K562 (cell line): Measurements from ENCODE around the gene LRRC70. TPM values are rescaled to one million over a fixed set of nuclear protein-coding genes. Genes with fewer than 3 reads are reported as not detected.

ENCODE experiments used
- ATAC-seq: fragments of 200-7000 bp; cut with Tn5 transposase; 3 replicates; pipeline ENCODE4 v1.9.1; 2020; ENCODE audit warnings: moderate library complexity
- BruUV-seq: library from RNA; stranded (reverse); fragments of 400-500 nt; replicated peaks from 2 replicates; lab custom pipeline; 2021; lab: Mats Ljungman, UMichigan
- CTCF ChIA-PET: fragments of 300-600 bp; formaldehyde crosslinking; extraction: SDS; loops from one replicate; lab custom pipeline; 2021; ENCODE audit warnings: low intra/inter-chr PET ratio; lab: Yijun Ruan, JAX
- POLR2A ChIA-PET: fragments of 300-600, 350-650 bp; sonication (Branson Sonifier 250); formaldehyde crosslinking; extraction: SDS; loops from one replicate; lab custom pipeline; 2021; ENCODE audit warnings: antibody characterized with exemption, inconsistent platforms; lab: Yijun Ruan, JAX
- DNase-seq, 4 experiments: peaks; one replicate each; pipeline versions ENCODE4 v3.0.0 to v3.0.0-alpha.2; 2011 to 2018; ENCODE audit warnings: low spot score in 3 of 4, mixed read lengths in 3 of 4; ENCODE audit errors: extremely low read depth in 1 of 4
- FAIRE-seq: peaks from 2 replicates; lab custom pipeline; 2011; peaks lifted over from hg19 to GRCh38; lab: Jason Lieb, UNC
- H2AFZ ChIP-seq: 2 replicates; pipeline ENCODE4 v1.6.0; 2011; ENCODE audit warnings: low read depth, low read length, control low read depth, inconsistent platforms
- H3K27ac ChIP-seq: fragments of 200-600 bp; 3 replicates; pipeline ENCODE4 v1.8.0; 2011; ENCODE audit warnings: low read depth, mild to moderate bottlenecking, control low read depth, inconsistent platforms, low read length, moderate library complexity, mixed read lengths; ENCODE audit errors: extremely low read depth
- H3K27me3 ChIP-seq, 2 experiments: fragments of 300-600 bp in 1 of 2; 2 replicates in 1 of 2; 3 replicates in 1 of 2; pipeline versions ENCODE4 v1.6.0 to v1.8.0; 2011; ENCODE audit warnings: inconsistent platforms in 2 of 2, low read length in 2 of 2, mild to moderate bottlenecking in 1 of 2, mixed read lengths in 1 of 2, moderate library complexity in 1 of 2; ENCODE audit not compliant: control insufficient read depth in 2 of 2, insufficient read depth in 2 of 2
- H3K36me3 ChIP-seq: fragments of 300-600 bp; 3 replicates; pipeline ENCODE4 v1.8.0; 2011; ENCODE audit warnings: mild to moderate bottlenecking, low read length, inconsistent platforms; ENCODE audit not compliant: control insufficient read depth, insufficient read depth
- H3K4me1 ChIP-seq, 2 experiments: fragments of 200-600 bp in 1 of 2; replicated peaks in 1 of 2; 2 replicates in 1 of 2; 3 replicates in 1 of 2; pipeline versions ENCODE4 v1.5.1 to v1.8.0; 2011; ENCODE audit warnings: inconsistent platforms in 2 of 2, low read length in 2 of 2, mild to moderate bottlenecking in 1 of 2, mixed read lengths in 1 of 2, moderate library complexity in 1 of 2; ENCODE audit not compliant: control insufficient read depth in 2 of 2, insufficient read depth in 2 of 2
- H3K4me2 ChIP-seq: 2 replicates; pipeline ENCODE4 v1.6.1; 2011; ENCODE audit warnings: low read length, control low read depth, inconsistent platforms, mixed read lengths; ENCODE audit not compliant: insufficient read depth
- H3K4me3 ChIP-seq: fragments of 200-600 bp; sonication (generic), shearing (Covaris generic); 2 replicates; pipeline ENCODE4 v1.5.1; 2016; ENCODE audit warnings: control low read depth, inconsistent platforms
- H3K79me2 ChIP-seq: fragments of 200-600 bp; 3 replicates; pipeline ENCODE4 v1.8.0; 2011; ENCODE audit warnings: low read length, inconsistent platforms; ENCODE audit not compliant: control insufficient read depth, insufficient read depth
- H3K9ac ChIP-seq, 2 experiments: 2 replicates each; pipeline versions ENCODE4 v1.6.0 to v1.6.1; 2011; ENCODE audit warnings: low read depth in 2 of 2, low read length in 2 of 2, control low read depth in 1 of 2, inconsistent platforms in 1 of 2, mild to moderate bottlenecking in 1 of 2, mixed read lengths in 1 of 2; ENCODE audit not compliant: insufficient read depth in 1 of 2
- H3K9me1 ChIP-seq: one replicate; pipeline ENCODE4 v1.6.0; 2011; ENCODE audit warnings: inconsistent platforms, mild to moderate bottlenecking, low read length, moderate library complexity; ENCODE audit not compliant: control insufficient read depth, insufficient read depth
- H3K9me3 ChIP-seq: replicated peaks from 2 replicates; pipeline ENCODE4 v1.5.1; 2011; ENCODE audit warnings: low read depth, low read length, inconsistent platforms; ENCODE audit not compliant: control insufficient read depth, insufficient read depth
- H4K20me1 ChIP-seq: replicated peaks from 2 replicates; pipeline ENCODE4 v1.6.1; 2011; ENCODE audit warnings: low read length, inconsistent platforms, mixed read lengths; ENCODE audit not compliant: control insufficient read depth, insufficient read depth
- CHD4 ChIP-seq: fragments of 200-600 bp; sonication (generic); IDR thresholded peaks from 3 replicates; pipeline ENCODE4 v1.6.1; 2012; ENCODE audit warnings: low read depth, mild to moderate bottlenecking, mixed read lengths, low read length, inconsistent platforms; ENCODE audit not compliant: insufficient read depth, insufficient replicate concordance, poor library complexity, severe bottlenecking
- ETV1 ChIP-seq: fragments of 450-650 bp; conservative IDR thresholded peaks from 2 replicates; pipeline ENCODE4 v1.6.1; 2016; ENCODE audit warnings: missing genetic modification characterization, control low read depth, low read depth, missing compliant biosample characterization
- MAFF ChIP-seq: IDR thresholded peaks from 2 replicates; pipeline ENCODE4 v1.6.1; 2012; ENCODE audit warnings: low read length, improper control_type of control experiment
- PHF21A ChIP-seq: fragments of 450-650 bp; IDR thresholded peaks from 2 replicates; pipeline ENCODE4 v1.6.1; 2017; ENCODE audit warnings: low read depth, borderline replicate concordance
- SMARCB1 ChIP-seq: IDR thresholded peaks from 2 replicates; pipeline ENCODE4 v1.6.1; 2011; ENCODE audit warnings: improper control_type of control experiment, low read depth; ENCODE audit not compliant: insufficient read length
- TEAD1 ChIP-seq, 2 experiments: fragments of 450-650 bp in 1 of 2; sonication (generic) in 1 of 2; formaldehyde crosslinking; IDR thresholded peaks; 2 replicates each; pipeline versions ENCODE4 v1.4.0 to v1.8.0; 2020 to 2022; ENCODE audit warnings: mild to moderate bottlenecking in 2 of 2, missing genetic modification reagents in 1 of 2
- THRAP3 ChIP-seq: fragments of 450-650 bp; IDR thresholded peaks from 2 replicates; pipeline ENCODE4 v1.6.1; 2016; ENCODE audit warnings: mild to moderate bottlenecking, inconsistent platforms, borderline replicate concordance
- WGBS: fragments of 100-300 bp; shearing (Covaris generic); methylation state at CpG from one replicate; pipeline ENCODE4 v1.1.6; 2016; ENCODE audit warnings: low coverage, mixed read lengths; ENCODE audit not compliant: insufficient coverage; ENCODE audit errors: missing lambda C conversion rate; 5-methylcytosine and 5-hydroxymethylcytosine counted together
- in situ Hi-C: fragments of 300-500 bp; cut with MboI; formaldehyde crosslinking; loops from 4 replicates; pipeline ENCODE4 v1.15.0; 2018; ENCODE audit warnings: inconsistent platforms, mixed read lengths
- intact Hi-C: fragments of 100-400 bp; cut with micrococcal nuclease; formaldehyde crosslinking; loops from 2 replicates; pipeline ENCODE4 v1.14.2; 2022
- polyA plus RNA-seq, 8 experiments: library from polyadenylated mRNA; depleted of rRNA in 4 of 8; stranded (reverse) in 5 of 8; unstranded in 3 of 8; fragments of >200 nt; fragmentation: Nextera tagmentation in 2 of 8; fragmentation: Illumina TruSeq in 1 of 8; extraction: Ambion mirVana in 2 of 8; extraction: Trizol in 1 of 8; gene quantifications; 2 replicates each; pipeline versions ENCODE4 v1.2.1 to v1.2.3, GENCODE V29; 2011 to 2014; ENCODE audit warnings: inconsistent platforms in 1 of 8, missing spikeins in 1 of 8
- total RNA-seq, 7 experiments: library from RNA; depleted of rRNA in 6 of 7; stranded (reverse); fragments of >200 nt in 6 of 7; fragmentation: Illumina TruSeq in 2 of 7; extraction: Trizol in 2 of 7; gene quantifications; 2 replicates each; pipeline versions ENCODE4 v1.2.1 to v1.2.3, GENCODE V29; 2011 to 2021; ENCODE audit warnings: low replicate concordance in 1 of 7
- TF ChIP-seq, protein P1 (sequence below): fragments of 200-600 bp; sonication (generic); IDR thresholded peaks from one replicate; pipeline ENCODE4 v1.6.1; 2012; ENCODE audit warnings: mild to moderate bottlenecking, low read depth, low read length, inconsistent platforms

The LRRC70 gene
- total and polyA plus RNA-seq, 9 of the 15 experiments (the other 6 are each of a cell fraction or from before 2014, with no cell fraction given): 0.21 to 2.1 (median 0.73) TPM

DNA sequence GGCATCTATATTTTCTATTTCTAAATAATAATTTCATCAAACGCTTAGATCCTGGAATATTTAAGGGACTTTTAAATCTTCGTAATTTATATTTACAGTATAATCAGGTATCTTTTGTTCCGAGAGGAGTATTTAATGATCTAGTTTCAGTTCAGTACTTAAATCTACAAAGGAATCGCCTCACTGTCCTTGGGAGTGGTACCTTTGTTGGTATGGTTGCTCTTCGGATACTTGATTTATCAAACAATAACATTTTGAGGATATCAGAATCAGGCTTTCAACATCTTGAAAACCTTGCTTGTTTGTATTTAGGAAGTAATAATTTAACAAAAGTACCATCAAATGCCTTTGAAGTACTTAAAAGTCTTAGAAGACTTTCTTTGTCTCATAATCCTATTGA is 1.1 kb downstream of the LRRC70 start:
- Histone ChIP-seq H3K4me1 (peaks cover 3 to 5% of the 10 kb centered on the region in 2 experiments; a peak in 3 of 5 replicates), H3K27me3 (no peaks in the 10 kb centered on the region), H3K9me3 (no peaks in the 10 kb centered on the region), H3K4me3 (no peak overlapping the region), H3K9ac (no peak overlapping the region), H2AFZ (no peak overlapping the region), H3K27ac (no peak overlapping the region), H3K36me3 (peaks cover 20% of the 10 kb centered on the region; the same call in 2 of the 3 replicates), H3K79me2 (no peaks in the 10 kb centered on the region; the same call in 2 of the 3 replicates), H3K9me1 (no peaks in the 10 kb centered on the region), H3K4me2 (no peak overlapping the region), H4K20me1 (no peaks in the 10 kb centered on the region)
- CTCF ChIA-PET: no interaction called here
- ATAC-seq: no peak
- no peak for FAIRE-seq
- in situ Hi-C loops: no loop called here
- DNase-seq: no peak
- POLR2A ChIA-PET: no interaction called here
- intact Hi-C loops: no loop called here
- 99% methylated on average over 5 of the region's 5 CpGs for WGBS
- BruUV-seq: no TSS peak
- TF ChIP-seq THRAP3 (no peak), SMARCB1 (no peak), TEAD1 (CRISPR knock-in tag; IDR thresholded peaks at IDR 0.05) (no peak), PHF21A (no peak), CHD4 (no peak), MAFF (no peak), ETV1 (tag) (no peak)
- TF ChIP-seq, protein P1, sequence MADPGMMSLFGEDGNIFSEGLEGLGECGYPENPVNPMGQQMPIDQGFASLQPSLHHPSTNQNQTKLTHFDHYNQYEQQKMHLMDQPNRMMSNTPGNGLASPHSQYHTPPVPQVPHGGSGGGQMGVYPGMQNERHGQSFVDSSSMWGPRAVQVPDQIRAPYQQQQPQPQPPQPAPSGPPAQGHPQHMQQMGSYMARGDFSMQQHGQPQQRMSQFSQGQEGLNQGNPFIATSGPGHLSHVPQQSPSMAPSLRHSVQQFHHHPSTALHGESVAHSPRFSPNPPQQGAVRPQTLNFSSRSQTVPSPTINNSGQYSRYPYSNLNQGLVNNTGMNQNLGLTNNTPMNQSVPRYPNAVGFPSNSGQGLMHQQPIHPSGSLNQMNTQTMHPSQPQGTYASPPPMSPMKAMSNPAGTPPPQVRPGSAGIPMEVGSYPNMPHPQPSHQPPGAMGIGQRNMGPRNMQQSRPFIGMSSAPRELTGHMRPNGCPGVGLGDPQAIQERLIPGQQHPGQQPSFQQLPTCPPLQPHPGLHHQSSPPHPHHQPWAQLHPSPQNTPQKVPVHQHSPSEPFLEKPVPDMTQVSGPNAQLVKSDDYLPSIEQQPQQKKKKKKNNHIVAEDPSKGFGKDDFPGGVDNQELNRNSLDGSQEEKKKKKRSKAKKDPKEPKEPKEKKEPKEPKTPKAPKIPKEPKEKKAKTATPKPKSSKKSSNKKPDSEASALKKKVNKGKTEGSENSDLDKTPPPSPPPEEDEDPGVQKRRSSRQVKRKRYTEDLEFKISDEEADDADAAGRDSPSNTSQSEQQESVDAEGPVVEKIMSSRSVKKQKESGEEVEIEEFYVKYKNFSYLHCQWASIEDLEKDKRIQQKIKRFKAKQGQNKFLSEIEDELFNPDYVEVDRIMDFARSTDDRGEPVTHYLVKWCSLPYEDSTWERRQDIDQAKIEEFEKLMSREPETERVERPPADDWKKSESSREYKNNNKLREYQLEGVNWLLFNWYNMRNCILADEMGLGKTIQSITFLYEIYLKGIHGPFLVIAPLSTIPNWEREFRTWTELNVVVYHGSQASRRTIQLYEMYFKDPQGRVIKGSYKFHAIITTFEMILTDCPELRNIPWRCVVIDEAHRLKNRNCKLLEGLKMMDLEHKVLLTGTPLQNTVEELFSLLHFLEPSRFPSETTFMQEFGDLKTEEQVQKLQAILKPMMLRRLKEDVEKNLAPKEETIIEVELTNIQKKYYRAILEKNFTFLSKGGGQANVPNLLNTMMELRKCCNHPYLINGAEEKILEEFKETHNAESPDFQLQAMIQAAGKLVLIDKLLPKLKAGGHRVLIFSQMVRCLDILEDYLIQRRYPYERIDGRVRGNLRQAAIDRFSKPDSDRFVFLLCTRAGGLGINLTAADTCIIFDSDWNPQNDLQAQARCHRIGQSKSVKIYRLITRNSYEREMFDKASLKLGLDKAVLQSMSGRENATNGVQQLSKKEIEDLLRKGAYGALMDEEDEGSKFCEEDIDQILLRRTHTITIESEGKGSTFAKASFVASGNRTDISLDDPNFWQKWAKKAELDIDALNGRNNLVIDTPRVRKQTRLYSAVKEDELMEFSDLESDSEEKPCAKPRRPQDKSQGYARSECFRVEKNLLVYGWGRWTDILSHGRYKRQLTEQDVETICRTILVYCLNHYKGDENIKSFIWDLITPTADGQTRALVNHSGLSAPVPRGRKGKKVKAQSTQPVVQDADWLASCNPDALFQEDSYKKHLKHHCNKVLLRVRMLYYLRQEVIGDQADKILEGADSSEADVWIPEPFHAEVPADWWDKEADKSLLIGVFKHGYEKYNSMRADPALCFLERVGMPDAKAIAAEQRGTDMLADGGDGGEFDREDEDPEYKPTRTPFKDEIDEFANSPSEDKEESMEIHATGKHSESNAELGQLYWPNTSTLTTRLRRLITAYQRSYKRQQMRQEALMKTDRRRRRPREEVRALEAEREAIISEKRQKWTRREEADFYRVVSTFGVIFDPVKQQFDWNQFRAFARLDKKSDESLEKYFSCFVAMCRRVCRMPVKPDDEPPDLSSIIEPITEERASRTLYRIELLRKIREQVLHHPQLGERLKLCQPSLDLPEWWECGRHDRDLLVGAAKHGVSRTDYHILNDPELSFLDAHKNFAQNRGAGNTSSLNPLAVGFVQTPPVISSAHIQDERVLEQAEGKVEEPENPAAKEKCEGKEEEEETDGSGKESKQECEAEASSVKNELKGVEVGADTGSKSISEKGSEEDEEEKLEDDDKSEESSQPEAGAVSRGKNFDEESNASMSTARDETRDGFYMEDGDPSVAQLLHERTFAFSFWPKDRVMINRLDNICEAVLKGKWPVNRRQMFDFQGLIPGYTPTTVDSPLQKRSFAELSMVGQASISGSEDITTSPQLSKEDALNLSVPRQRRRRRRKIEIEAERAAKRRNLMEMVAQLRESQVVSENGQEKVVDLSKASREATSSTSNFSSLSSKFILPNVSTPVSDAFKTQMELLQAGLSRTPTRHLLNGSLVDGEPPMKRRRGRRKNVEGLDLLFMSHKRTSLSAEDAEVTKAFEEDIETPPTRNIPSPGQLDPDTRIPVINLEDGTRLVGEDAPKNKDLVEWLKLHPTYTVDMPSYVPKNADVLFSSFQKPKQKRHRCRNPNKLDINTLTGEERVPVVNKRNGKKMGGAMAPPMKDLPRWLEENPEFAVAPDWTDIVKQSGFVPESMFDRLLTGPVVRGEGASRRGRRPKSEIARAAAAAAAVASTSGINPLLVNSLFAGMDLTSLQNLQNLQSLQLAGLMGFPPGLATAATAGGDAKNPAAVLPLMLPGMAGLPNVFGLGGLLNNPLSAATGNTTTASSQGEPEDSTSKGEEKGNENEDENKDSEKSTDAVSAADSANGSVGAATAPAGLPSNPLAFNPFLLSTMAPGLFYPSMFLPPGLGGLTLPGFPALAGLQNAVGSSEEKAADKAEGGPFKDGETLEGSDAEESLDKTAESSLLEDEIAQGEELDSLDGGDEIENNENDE: no peak
